ENCODE data around the gene SGO2.

DNA sequence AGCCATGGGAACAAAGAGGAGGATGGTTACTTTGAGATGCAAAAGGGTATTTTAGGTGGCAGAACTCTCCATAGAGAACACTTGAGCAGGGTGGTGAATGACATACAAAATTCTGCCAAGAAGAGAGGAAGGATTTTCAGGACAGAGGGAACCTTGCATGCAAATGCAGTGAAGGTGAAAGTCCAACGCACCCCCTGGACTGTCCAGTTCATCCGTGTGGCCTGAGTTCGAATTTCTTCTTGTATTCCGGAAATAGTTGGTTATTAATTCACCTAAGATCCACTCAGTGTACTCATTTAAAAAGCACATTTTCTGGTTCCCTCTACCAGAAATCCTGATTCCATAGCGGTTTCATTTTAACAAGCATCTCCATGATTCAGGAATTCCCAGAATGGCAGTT is 65.3 kb downstream of the SGO2 start:
- TF ChIP-seq, protein P1, sequence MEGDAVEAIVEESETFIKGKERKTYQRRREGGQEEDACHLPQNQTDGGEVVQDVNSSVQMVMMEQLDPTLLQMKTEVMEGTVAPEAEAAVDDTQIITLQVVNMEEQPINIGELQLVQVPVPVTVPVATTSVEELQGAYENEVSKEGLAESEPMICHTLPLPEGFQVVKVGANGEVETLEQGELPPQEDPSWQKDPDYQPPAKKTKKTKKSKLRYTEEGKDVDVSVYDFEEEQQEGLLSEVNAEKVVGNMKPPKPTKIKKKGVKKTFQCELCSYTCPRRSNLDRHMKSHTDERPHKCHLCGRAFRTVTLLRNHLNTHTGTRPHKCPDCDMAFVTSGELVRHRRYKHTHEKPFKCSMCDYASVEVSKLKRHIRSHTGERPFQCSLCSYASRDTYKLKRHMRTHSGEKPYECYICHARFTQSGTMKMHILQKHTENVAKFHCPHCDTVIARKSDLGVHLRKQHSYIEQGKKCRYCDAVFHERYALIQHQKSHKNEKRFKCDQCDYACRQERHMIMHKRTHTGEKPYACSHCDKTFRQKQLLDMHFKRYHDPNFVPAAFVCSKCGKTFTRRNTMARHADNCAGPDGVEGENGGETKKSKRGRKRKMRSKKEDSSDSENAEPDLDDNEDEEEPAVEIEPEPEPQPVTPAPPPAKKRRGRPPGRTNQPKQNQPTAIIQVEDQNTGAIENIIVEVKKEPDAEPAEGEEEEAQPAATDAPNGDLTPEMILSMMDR (IDR thresholded peaks at IDR 0.05) = no peak
- TF ChIP-seq POLR2A (IDR thresholded peaks at IDR 0.05) = no peak
